ENCODE results near the gene ADAMTS6. TPM values are rescaled to one million over a fixed set of nuclear protein-coding genes. Genes with fewer than 3 reads are reported as not detected.

Gene ADAMTS6
- total RNA-seq, 2 experiments from 2014 or later: 2.0 to 2.6 TPM

DNA sequence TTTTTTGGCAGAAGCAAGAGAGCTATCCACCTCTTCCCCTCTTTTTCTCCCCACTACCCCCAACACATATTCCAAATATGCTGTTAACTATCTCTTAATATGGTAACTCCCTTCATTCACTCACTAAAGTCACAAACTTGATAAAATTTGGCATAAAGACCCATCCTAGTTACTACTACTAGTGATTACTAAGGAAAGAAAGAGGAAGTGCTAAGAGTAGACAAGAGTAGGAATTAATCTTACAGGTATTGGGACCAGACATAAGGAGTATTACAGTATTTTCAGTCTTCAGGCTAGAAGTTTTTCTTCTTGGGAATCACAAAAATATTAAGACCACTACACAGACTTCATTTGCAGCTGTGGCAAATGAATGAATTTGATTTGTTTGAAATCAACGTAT is 2.2 kb downstream of the ADAMTS6 start:
- peaks cover 13% of the 10 kb centered on the region for H3K36me3 Mint-ChIP-seq (ENCODE audit: low read depth)
- H3K36me3 ChIP-seq (ENCODE audit: insufficient read depth, low read length): no peaks in the 10 kb centered on the region
- H3K9me3 ChIP-seq (ENCODE audit: control insufficient read depth in 1 of 2, insufficient read depth in 1 of 2, low read length in 2 of 2): no peaks in the 10 kb centered on the region
- H3K27ac Mint-ChIP-seq: no peak overlapping the region
- H3K4me3 Mint-ChIP-seq: no peak overlapping the region
- intact Hi-C loops (cut with DNase I, micrococcal nuclease): no loop called here
- no peaks in the 10 kb centered on the region for H3K9me3 Mint-ChIP-seq
- ATAC-seq (ENCODE audit: poor library complexity): no peak
- no peak for DNase-seq
- ChIA-PET CTCF (no interaction called here), POLR2A (interaction anchor here (1.3 to 4.5 kb wide), 2 partner anchors 83 to 84 kb away, joined by 4 to 39 read pairs; partner anchors contain the start of genes CENPK and PPWD1)
- no peaks in the 10 kb centered on the region for H3K27me3 Mint-ChIP-seq
- H3K27me3 ChIP-seq (ENCODE audit: control insufficient read depth in 1 of 2, insufficient read depth in 2 of 2, low read length in 2 of 2): peaks cover 3 to 7% of the 10 kb centered on the region in 2 experiments
- peaks cover 14% of the 10 kb centered on the region for H3K4me1 Mint-ChIP-seq (ENCODE audit: low read depth)
- no peak overlapping the region for H3K27ac ChIP-seq (ENCODE audit: low read depth in 1 of 2, low read length in 2 of 2)
- peaks cover 8% of the 10 kb centered on the region for H3K4me1 ChIP-seq (ENCODE audit: insufficient read depth, low read length)
- TF ChIP-seq, protein P1, sequence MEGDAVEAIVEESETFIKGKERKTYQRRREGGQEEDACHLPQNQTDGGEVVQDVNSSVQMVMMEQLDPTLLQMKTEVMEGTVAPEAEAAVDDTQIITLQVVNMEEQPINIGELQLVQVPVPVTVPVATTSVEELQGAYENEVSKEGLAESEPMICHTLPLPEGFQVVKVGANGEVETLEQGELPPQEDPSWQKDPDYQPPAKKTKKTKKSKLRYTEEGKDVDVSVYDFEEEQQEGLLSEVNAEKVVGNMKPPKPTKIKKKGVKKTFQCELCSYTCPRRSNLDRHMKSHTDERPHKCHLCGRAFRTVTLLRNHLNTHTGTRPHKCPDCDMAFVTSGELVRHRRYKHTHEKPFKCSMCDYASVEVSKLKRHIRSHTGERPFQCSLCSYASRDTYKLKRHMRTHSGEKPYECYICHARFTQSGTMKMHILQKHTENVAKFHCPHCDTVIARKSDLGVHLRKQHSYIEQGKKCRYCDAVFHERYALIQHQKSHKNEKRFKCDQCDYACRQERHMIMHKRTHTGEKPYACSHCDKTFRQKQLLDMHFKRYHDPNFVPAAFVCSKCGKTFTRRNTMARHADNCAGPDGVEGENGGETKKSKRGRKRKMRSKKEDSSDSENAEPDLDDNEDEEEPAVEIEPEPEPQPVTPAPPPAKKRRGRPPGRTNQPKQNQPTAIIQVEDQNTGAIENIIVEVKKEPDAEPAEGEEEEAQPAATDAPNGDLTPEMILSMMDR (IDR thresholded peaks at IDR 0.05): no peak
- H3K4me3 ChIP-seq (ENCODE audit: low read length): no peak overlapping the region

DNA sequence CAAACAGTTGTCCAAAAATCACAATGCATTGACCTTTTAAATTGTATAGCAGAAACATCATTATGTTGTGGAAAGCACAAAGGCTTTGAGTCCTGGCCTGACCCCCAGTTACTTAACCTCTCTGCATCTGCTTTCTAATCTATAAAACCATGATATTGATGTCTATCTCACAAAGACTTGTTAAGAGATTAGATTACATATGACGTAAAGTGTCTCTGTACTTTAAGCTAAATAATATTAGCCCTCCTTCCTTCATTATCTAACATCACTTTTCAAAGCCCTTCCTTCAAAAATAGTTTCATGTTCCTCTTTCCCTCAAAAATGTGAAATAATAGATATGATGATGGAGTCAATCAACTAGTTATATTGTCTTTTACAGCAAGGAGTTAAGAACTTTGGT is 3.4 kb downstream of the ADAMTS6 start:
- H3K27ac Mint-ChIP-seq: no peak overlapping the region
- Histone ChIP-seq H3K27ac (ENCODE audit: low read depth in 1 of 2, low read length in 2 of 2) (no peak overlapping the region), H3K36me3 (ENCODE audit: insufficient read depth, low read length) (no peaks in the 10 kb centered on the region), H3K4me1 (ENCODE audit: insufficient read depth, low read length) (peaks cover 8% of the 10 kb centered on the region), H3K4me3 (ENCODE audit: low read length) (no peak overlapping the region), H3K27me3 (ENCODE audit: control insufficient read depth in 1 of 2, insufficient read depth in 2 of 2, low read length in 2 of 2) (peaks cover 3 to 7% of the 10 kb centered on the region in 2 experiments), H3K9me3 (ENCODE audit: control insufficient read depth in 1 of 2, insufficient read depth in 1 of 2, low read length in 2 of 2) (no peaks in the 10 kb centered on the region)
- DNase-seq (no peak), ATAC-seq (ENCODE audit: poor library complexity) (no peak)
- no peaks in the 10 kb centered on the region for H3K9me3 Mint-ChIP-seq
- peaks cover 10% of the 10 kb centered on the region for H3K4me1 Mint-ChIP-seq (ENCODE audit: low read depth)
- no peaks in the 10 kb centered on the region for H3K27me3 Mint-ChIP-seq
- TF ChIP-seq, protein P1 (IDR thresholded peaks at IDR 0.05): no peak
- H3K36me3 Mint-ChIP-seq (ENCODE audit: low read depth): peaks cover 13% of the 10 kb centered on the region
- no peak overlapping the region for H3K4me3 Mint-ChIP-seq
- intact Hi-C loops (cut with DNase I, micrococcal nuclease): no loop called here
- ChIA-PET CTCF (no interaction called here), POLR2A (interaction anchor here (1.3 kb wide), 1 partner anchor 84 kb away, joined by 4 read pairs; the partner anchor contains the start of genes CENPK and PPWD1)

DNA sequence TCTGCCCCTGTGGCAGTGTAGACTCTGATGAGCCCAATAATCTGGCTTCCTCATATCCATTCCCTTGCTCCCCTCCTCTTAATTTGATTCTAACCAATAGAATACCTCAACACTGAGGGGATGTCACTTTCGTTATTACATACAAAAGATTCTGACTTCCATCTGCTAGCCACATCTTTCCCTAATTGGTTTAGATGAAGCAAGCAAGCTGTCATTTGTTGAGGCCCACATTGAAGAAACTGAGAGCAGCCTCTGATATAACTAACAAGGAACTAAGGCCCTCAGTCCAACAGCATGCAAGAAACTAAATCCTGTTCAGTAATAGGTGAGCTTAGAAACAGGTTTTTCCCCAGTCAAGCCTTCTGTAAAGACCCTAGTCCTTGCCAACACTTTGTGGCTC is 5.8 kb downstream of the ADAMTS6 start:
- ATAC-seq (ENCODE audit: poor library complexity) (no peak), DNase-seq (no peak)
- H3K27me3 ChIP-seq (ENCODE audit: control insufficient read depth in 1 of 2, insufficient read depth in 2 of 2, low read length in 2 of 2): peaks cover 3 to 7% of the 10 kb centered on the region in 2 experiments
- H3K4me3 ChIP-seq (ENCODE audit: low read length): no peak overlapping the region
- no peaks in the 10 kb centered on the region for H3K36me3 ChIP-seq (ENCODE audit: insufficient read depth, low read length)
- no peaks in the 10 kb centered on the region for H3K27me3 Mint-ChIP-seq
- H3K9me3 ChIP-seq (ENCODE audit: control insufficient read depth in 1 of 2, insufficient read depth in 1 of 2, low read length in 2 of 2): no peaks in the 10 kb centered on the region
- H3K4me1 Mint-ChIP-seq (ENCODE audit: low read depth): no peaks in the 10 kb centered on the region
- H3K27ac ChIP-seq (ENCODE audit: low read depth in 1 of 2, low read length in 2 of 2): no peak overlapping the region
- intact Hi-C loops (cut with DNase I, micrococcal nuclease): no loop called here
- ChIA-PET CTCF (interaction anchor here (0.6 kb wide), 1 partner anchor 19 kb away, joined by 3 read pairs; no protein-coding TSS in a partner anchor), POLR2A (no interaction called here)
- H3K9me3 Mint-ChIP-seq: no peaks in the 10 kb centered on the region
- no peak overlapping the region for H3K4me3 Mint-ChIP-seq
- H3K36me3 Mint-ChIP-seq (ENCODE audit: low read depth): no peaks in the 10 kb centered on the region
- peaks cover 8% of the 10 kb centered on the region for H3K4me1 ChIP-seq (ENCODE audit: insufficient read depth, low read length)
- TF ChIP-seq, protein P1 (IDR thresholded peaks at IDR 0.05): no peak
- no peak overlapping the region for H3K27ac Mint-ChIP-seq

All from CD4-positive, alpha-beta T cell (primary cell).